SK-N-SH (cell line): Measurements from ENCODE around the gene DYRK3. TPM values are rescaled to one million over a fixed set of nuclear protein-coding genes. Genes with fewer than 3 reads are reported as not detected.
A peak's percentile ranks its signal among the peaks of the same experiment; 100 is the strongest.

Experiments used
- CTCF ChIA-PET: fragments of 300-600, 350-600 bp; formaldehyde crosslinking; extraction: SDS; loops from one replicate; lab custom pipeline; 2021; lab: Yijun Ruan, JAX
- POLR2A ChIA-PET: fragments of 350-600 bp; sonication (Branson Sonifier 250); formaldehyde crosslinking; extraction: SDS; loops from one replicate; lab custom pipeline; 2020; ENCODE audit warnings: antibody characterized with exemption, inconsistent platforms; lab: Yijun Ruan, JAX
- DNase-seq: peaks from one replicate; pipeline ENCODE4 v3.0.0; 2012
- H2AFZ ChIP-seq: fragments of 200-600 bp; sonication (generic); 2 replicates; pipeline ENCODE4 v1.8.1; 2016; ENCODE audit warnings: antibody characterized with exemption, mild to moderate bottlenecking, low read depth
- H3F3A ChIP-seq: fragments of 200-600 bp; sonication (generic); replicated peaks from 2 replicates; pipeline ENCODE3; 2016; ENCODE audit warnings: antibody characterized with exemption, mild to moderate bottlenecking; ENCODE audit not compliant: insufficient read depth
- H3K27ac ChIP-seq, 2 experiments: fragments of 200-500 bp in 1 of 2; fragments of 200-600 bp in 1 of 2; sonication (Bioruptor generic) in 1 of 2; sonication (generic), shearing (Covaris generic) in 1 of 2; 2 replicates each; pipeline versions ENCODE4 v1.5.1 to v1.6.1; 2014 to 2016; ENCODE audit warnings: low read depth in 2 of 2, inconsistent platforms in 1 of 2, low read length in 1 of 2, mild to moderate bottlenecking in 1 of 2, mixed read lengths in 1 of 2
- H3K27me3 ChIP-seq: fragments of 200-600 bp; sonication (generic), shearing (Covaris generic); 2 replicates; pipeline ENCODE4 v1.6.1; 2016; ENCODE audit warnings: mixed run types; ENCODE audit not compliant: insufficient read depth
- H3K36me3 ChIP-seq, 2 experiments: fragments of 200-500 bp in 1 of 2; fragments of 200-600 bp in 1 of 2; sonication (Bioruptor generic) in 1 of 2; sonication (generic) in 1 of 2; replicated peaks in 1 of 2; 2 replicates each; pipeline versions ENCODE3 to v1.5.1; 2014 to 2016; ENCODE audit warnings: low read length in 1 of 2, mild to moderate bottlenecking in 1 of 2; ENCODE audit not compliant: insufficient read depth in 2 of 2, control insufficient read depth in 1 of 2
- H3K4me1 ChIP-seq, 2 experiments: fragments of 200-500 bp in 1 of 2; fragments of 200-600 bp in 1 of 2; sonication (Bioruptor generic) in 1 of 2; sonication (generic), shearing (Covaris generic) in 1 of 2; 2 replicates each; pipeline versions ENCODE4 v1.5.1 to v1.6.1; 2014 to 2016; ENCODE audit warnings: low read depth in 1 of 2, low read length in 1 of 2, mixed run types in 1 of 2; ENCODE audit not compliant: insufficient read depth in 2 of 2, control insufficient read depth in 1 of 2
- H3K4me2 ChIP-seq: fragments of 200-600 bp; sonication (generic), shearing (Covaris generic); 2 replicates; pipeline ENCODE4 v1.6.1; 2017; ENCODE audit warnings: mixed run types
- H3K4me3 ChIP-seq, 2 experiments: fragments of 200-500 bp in 1 of 2; fragments of 200-600 bp in 1 of 2; sonication (Bioruptor generic) in 1 of 2; sonication (generic), shearing (Covaris generic) in 1 of 2; 2 replicates each; pipeline versions ENCODE4 v1.5.1 to v1.8.1; 2014 to 2016; ENCODE audit warnings: low read depth in 2 of 2, inconsistent platforms in 1 of 2, low read length in 1 of 2, mild to moderate bottlenecking in 1 of 2, mixed read lengths in 1 of 2, moderate library complexity in 1 of 2
- H3K79me2 ChIP-seq: fragments of 200-600 bp; sonication (generic); 2 replicates; pipeline ENCODE4 v1.8.1; 2017; ENCODE audit warnings: mild to moderate bottlenecking; ENCODE audit not compliant: insufficient read depth
- H3K9ac ChIP-seq: fragments of 200-600 bp; sonication (generic); 2 replicates; pipeline ENCODE4 v1.6.1; 2017; ENCODE audit warnings: mixed run types
- H3K9me2 ChIP-seq: fragments of 200-600 bp; sonication (generic); 2 replicates; pipeline ENCODE4 v1.6.1; 2017; ENCODE audit warnings: mixed run types
- H3K9me3 ChIP-seq: fragments of 200-600 bp; sonication (generic); 2 replicates; pipeline ENCODE4 v1.6.1; 2017; ENCODE audit warnings: mixed run types, mild to moderate bottlenecking, moderate library complexity
- H4K20me1 ChIP-seq: fragments of 200-600 bp; sonication (generic); 2 replicates; pipeline ENCODE4 v1.6.1; 2017; ENCODE audit warnings: mild to moderate bottlenecking, mixed run types; ENCODE audit not compliant: insufficient read depth
- CHD2 ChIP-seq: fragments of 150-350 bp; IDR thresholded peaks from 2 replicates; pipeline ENCODE4 v1.6.1; 2018; ENCODE audit warnings: low read length; ENCODE audit not compliant: partially characterized antibody
- ELF1 ChIP-seq: IDR thresholded peaks from 2 replicates; pipeline ENCODE4 v1.4.0; 2012
- EP300 ChIP-seq, 2 experiments: IDR thresholded peaks; 2 replicates each; pipeline versions ENCODE4 v1.4.0 to v1.6.1; 2012; ENCODE audit warnings: borderline replicate concordance in 1 of 2, low read depth in 1 of 2, low read length in 1 of 2
- FOSL2 ChIP-seq: IDR thresholded peaks from 2 replicates; pipeline ENCODE4 v1.4.0; 2012; ENCODE audit warnings: low read depth, mild to moderate bottlenecking, moderate library complexity, borderline replicate concordance
- FOXJ3 ChIP-seq: sonication (generic); formaldehyde crosslinking; IDR thresholded peaks from 2 replicates; pipeline ENCODE4 v1.5.1; 2020; ENCODE audit warnings: mild to moderate bottlenecking, missing genetic modification reagents
- FOXM1 ChIP-seq: IDR thresholded peaks from 2 replicates; pipeline ENCODE4 v1.4.0; 2012; ENCODE audit warnings: low read depth, mild to moderate bottlenecking
- GABPA ChIP-seq: IDR thresholded peaks from 2 replicates; pipeline ENCODE4 v1.4.0; 2012; ENCODE audit warnings: low read depth, mild to moderate bottlenecking
- GATA2 ChIP-seq: sonication (generic); formaldehyde crosslinking; IDR thresholded peaks from 2 replicates; pipeline ENCODE4 v1.5.0; 2020; ENCODE audit warnings: mild to moderate bottlenecking, missing genetic modification reagents
- IRF3 ChIP-seq: fragments of 150-350 bp; IDR thresholded peaks from 2 replicates; pipeline ENCODE4 v1.6.1; 2016; ENCODE audit warnings: mild to moderate bottlenecking, low read depth, low read length
- MEF2A ChIP-seq: IDR thresholded peaks from 2 replicates; pipeline ENCODE4 v1.4.0; 2012; ENCODE audit warnings: low read depth, borderline replicate concordance
- NFIC ChIP-seq: IDR thresholded peaks from 2 replicates; pipeline ENCODE4 v1.4.0; 2012; ENCODE audit warnings: borderline replicate concordance
- POLR2AphosphoS5 ChIP-seq: IDR thresholded peaks from 2 replicates; pipeline ENCODE4 v1.6.1; 2012; ENCODE audit warnings: low read depth, low read length
- RCOR1 ChIP-seq: fragments of 150-350 bp; IDR thresholded peaks from 2 replicates; pipeline ENCODE4 v1.6.1; 2017; ENCODE audit warnings: antibody characterized with exemption, low read length
- RFX5 ChIP-seq: IDR thresholded peaks from 2 replicates; pipeline ENCODE4 v1.6.1; 2012; ENCODE audit warnings: mild to moderate bottlenecking, improper control_type of control experiment, low read length
- RXRA ChIP-seq: IDR thresholded peaks from 2 replicates; pipeline ENCODE4 v1.4.0; 2012; ENCODE audit warnings: low read depth, mild to moderate bottlenecking, borderline replicate concordance
- SIN3A ChIP-seq: IDR thresholded peaks from 2 replicates; pipeline ENCODE4 v1.6.1; 2012; ENCODE audit warnings: low read depth, mild to moderate bottlenecking, low read length, moderate library complexity, borderline replicate concordance
- SMC3 ChIP-seq: IDR thresholded peaks from 2 replicates; pipeline ENCODE4 v1.6.1; 2012; ENCODE audit warnings: low read depth, low read length, improper control_type of control experiment
- WGBS: methylation state at CpG from one replicate; pipeline ENCODE4 v1.1.6; 2017; ENCODE audit warnings: low lambda C conversion rate; 5-methylcytosine and 5-hydroxymethylcytosine counted together
- polyA plus RNA-seq, 3 experiments: library from polyadenylated mRNA; depleted of rRNA; stranded (reverse); fragments of >200 nt; gene quantifications; 2 replicates each; pipeline ENCODE4 v1.2.3, GENCODE V29; 2012
- TF ChIP-seq, protein P1 (sequence below): IDR thresholded peaks from 2 replicates; pipeline ENCODE4 v1.6.1; 2012; ENCODE audit warnings: mild to moderate bottlenecking, low read depth, low read length, moderate library complexity
- TF ChIP-seq, protein P2 (sequence below): IDR thresholded peaks from 2 replicates; pipeline ENCODE4 v1.4.0; 2012; ENCODE audit warnings: low read depth, borderline replicate concordance

The DYRK3 gene
- polyA plus RNA-seq, 1 of the 3 experiments (the other 2 are of a cell fraction), result 3.6 TPM

DNA sequence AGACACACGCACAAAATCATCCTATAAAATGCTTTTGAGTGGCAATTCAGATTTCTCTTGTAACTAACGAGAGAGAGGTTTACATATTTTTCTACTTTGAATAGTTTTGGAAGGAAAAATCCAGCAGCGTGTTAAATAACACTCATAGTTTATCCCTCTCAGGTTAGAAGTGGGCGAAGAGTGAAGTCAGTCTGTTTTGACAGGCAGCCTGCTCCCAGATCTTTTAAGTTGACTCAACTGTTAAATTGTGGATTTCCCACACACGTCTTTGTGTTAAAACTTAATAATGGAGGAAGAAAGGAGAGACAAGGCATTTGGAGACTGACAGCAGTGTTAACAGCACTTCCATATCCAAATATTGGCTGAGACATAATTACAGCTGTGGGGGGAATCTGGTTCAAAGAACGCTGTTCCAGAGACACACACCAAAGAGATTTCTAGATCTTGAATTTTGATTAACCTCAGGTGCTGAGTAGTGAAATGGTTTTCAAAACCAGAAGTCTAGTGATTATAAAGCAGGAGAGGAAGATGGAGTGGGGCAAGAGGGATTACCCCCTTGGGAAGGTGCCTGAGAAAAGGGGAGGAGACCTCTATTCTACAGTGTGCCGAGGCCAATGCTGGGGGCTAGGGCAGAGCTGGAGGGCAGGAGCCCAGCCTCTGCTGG lies 52.0 kb downstream of the DYRK3 start (continued):
- TF ChIP-seq, protein P1, sequence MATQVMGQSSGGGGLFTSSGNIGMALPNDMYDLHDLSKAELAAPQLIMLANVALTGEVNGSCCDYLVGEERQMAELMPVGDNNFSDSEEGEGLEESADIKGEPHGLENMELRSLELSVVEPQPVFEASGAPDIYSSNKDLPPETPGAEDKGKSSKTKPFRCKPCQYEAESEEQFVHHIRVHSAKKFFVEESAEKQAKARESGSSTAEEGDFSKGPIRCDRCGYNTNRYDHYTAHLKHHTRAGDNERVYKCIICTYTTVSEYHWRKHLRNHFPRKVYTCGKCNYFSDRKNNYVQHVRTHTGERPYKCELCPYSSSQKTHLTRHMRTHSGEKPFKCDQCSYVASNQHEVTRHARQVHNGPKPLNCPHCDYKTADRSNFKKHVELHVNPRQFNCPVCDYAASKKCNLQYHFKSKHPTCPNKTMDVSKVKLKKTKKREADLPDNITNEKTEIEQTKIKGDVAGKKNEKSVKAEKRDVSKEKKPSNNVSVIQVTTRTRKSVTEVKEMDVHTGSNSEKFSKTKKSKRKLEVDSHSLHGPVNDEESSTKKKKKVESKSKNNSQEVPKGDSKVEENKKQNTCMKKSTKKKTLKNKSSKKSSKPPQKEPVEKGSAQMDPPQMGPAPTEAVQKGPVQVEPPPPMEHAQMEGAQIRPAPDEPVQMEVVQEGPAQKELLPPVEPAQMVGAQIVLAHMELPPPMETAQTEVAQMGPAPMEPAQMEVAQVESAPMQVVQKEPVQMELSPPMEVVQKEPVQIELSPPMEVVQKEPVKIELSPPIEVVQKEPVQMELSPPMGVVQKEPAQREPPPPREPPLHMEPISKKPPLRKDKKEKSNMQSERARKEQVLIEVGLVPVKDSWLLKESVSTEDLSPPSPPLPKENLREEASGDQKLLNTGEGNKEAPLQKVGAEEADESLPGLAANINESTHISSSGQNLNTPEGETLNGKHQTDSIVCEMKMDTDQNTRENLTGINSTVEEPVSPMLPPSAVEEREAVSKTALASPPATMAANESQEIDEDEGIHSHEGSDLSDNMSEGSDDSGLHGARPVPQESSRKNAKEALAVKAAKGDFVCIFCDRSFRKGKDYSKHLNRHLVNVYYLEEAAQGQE, result no peak
- no peak for TF ChIP-seq SIN3A

GRCh38 chr1:206687915-206688442 lies 52.6 kb downstream of the DYRK3 start:
- TF ChIP-seq FOSL2 (peak; percentile 13; the same call in 1 of the 2 replicates), RFX5 (no peak), IRF3 (no peak), FOXM1 (no peak), SMC3 (no peak), RCOR1 (no peak)
- Histone ChIP-seq H3K4me2 (peak overlapping the region; percentile 94), H3K4me3 (no peak overlapping the region), H3F3A (peaks cover 7% of the 10 kb centered on the region), H3K36me3 (peaks cover 0 to 7% of the 10 kb centered on the region in 2 experiments), H3K27me3 (peaks cover under 1% of the 10 kb centered on the region; the same call in 1 of the 2 replicates), H3K9me2 (no peaks in the 10 kb centered on the region), H3K9ac (no peak overlapping the region), H3K9me3 (no peaks in the 10 kb centered on the region), H3K27ac (no peak overlapping the region), H3K4me1 (peaks cover 44 to 61% of the 10 kb centered on the region in 2 experiments), H3K79me2 (peaks cover 74% of the 10 kb centered on the region), H2AFZ (no peak overlapping the region), H4K20me1 (peaks cover 69% of the 10 kb centered on the region)
- POLR2A ChIA-PET, result no interaction called here
- no peak for DNase-seq
- CTCF ChIA-PET, result interaction anchor here (0.6 to 1.7 kb wide), 4 partner anchors 35 to 243 kb away, joined by 3 to 8 read pairs (median 4); partner anchors contain the start of genes DYRK3 and EIF2D
- WGBS, result 94% methylated on average over 2 of the region's 2 CpGs

- Histone ChIP-seq H4K20me1 (peaks cover 95% of the 10 kb centered on the region), H3K9me3 (no peaks in the 10 kb centered on the region), H3F3A (peaks cover 7% of the 10 kb centered on the region), H3K9ac (no peak overlapping the region), H3K79me2 (peaks cover 100% of the 10 kb centered on the region), H3K4me2 (0 out of 2 replicates have a peak overlapping the region, but pooled peaks have one; percentile 6), H2AFZ (no peak overlapping the region), H3K27ac (no peak overlapping the region), H3K9me2 (no peaks in the 10 kb centered on the region), H3K27me3 (no peaks in the 10 kb centered on the region), H3K4me1 (peaks cover 59 to 69% of the 10 kb centered on the region in 2 experiments), H3K4me3 (no peak overlapping the region), H3K36me3 (peaks cover 1 to 7% of the 10 kb centered on the region in 2 experiments)
- ChIA-PET POLR2A (no interaction called here), CTCF (interaction anchor here (1.3 to 2.9 kb wide), 4 partner anchors 27 to 222 kb away, joined by 4 to 13 read pairs (median 9); no protein-coding TSS in a partner anchor)
- no peak for DNase-seq
- 100% methylated on average over 1 of the region's 2 CpGs for WGBS
- no peak for TF ChIP-seq MEF2A
- no peak for TF ChIP-seq RFX5
- no peak for TF ChIP-seq GABPA
- no peak for TF ChIP-seq SMC3
- TF ChIP-seq GATA2 (CRISPR knock-in tag), result no peak
- TF ChIP-seq FOXJ3, result no peak
- TF ChIP-seq, protein P2, sequence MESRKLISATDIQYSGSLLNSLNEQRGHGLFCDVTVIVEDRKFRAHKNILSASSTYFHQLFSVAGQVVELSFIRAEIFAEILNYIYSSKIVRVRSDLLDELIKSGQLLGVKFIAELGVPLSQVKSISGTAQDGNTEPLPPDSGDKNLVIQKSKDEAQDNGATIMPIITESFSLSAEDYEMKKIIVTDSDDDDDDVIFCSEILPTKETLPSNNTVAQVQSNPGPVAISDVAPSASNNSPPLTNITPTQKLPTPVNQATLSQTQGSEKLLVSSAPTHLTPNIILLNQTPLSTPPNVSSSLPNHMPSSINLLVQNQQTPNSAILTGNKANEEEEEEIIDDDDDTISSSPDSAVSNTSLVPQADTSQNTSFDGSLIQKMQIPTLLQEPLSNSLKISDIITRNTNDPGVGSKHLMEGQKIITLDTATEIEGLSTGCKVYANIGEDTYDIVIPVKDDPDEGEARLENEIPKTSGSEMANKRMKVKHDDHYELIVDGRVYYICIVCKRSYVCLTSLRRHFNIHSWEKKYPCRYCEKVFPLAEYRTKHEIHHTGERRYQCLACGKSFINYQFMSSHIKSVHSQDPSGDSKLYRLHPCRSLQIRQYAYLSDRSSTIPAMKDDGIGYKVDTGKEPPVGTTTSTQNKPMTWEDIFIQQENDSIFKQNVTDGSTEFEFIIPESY, result no peak
- TF ChIP-seq POLR2AphosphoS5, result no peak
- no peak for TF ChIP-seq EP300 (IDR thresholded peaks at IDR 0.05; ENCODE audit: borderline replicate concordance in 1 of 2, low read depth in 1 of 2, low read length in 1 of 2)
- TF ChIP-seq CHD2, result no peak
- no peak for TF ChIP-seq RCOR1
- TF ChIP-seq ELF1, result no peak
- TF ChIP-seq NFIC, result no peak
- no peak for TF ChIP-seq RXRA
These were observed 55.2 kb downstream of the DYRK3 start for GRCh38 chr1:206690516-206690915.
